H1 (cell line): ENCODE measurements around the gene COX5A. TPM values are rescaled to one million over a fixed set of nuclear protein-coding genes. Genes with fewer than 3 reads are reported as not detected.

Experiments used
- ASH2L ChIP-seq: fragments of 200-600, 300-600 bp; sonication (generic); IDR thresholded peaks from one replicate; pipeline ENCODE4 v1.7.1; 2017; ENCODE audit warnings: low read length
- BACH1 ChIP-seq: IDR thresholded peaks from 2 replicates; pipeline ENCODE4 v1.6.1; 2012; ENCODE audit warnings: low read length, improper control_type of control experiment
- SP4 ChIP-seq: IDR thresholded peaks from 2 replicates; pipeline ENCODE4 v1.6.1; 2012; ENCODE audit warnings: low read length, inconsistent platforms
- TAF1 ChIP-seq: IDR thresholded peaks from 2 replicates; pipeline ENCODE4 v1.6.1; 2011; ENCODE audit warnings: mild to moderate bottlenecking, low read depth, low read length
- polyA plus RNA-seq, 7 experiments: library from polyadenylated mRNA; depleted of rRNA in 3 of 7; stranded (reverse) in 5 of 7; unstranded in 2 of 7; fragments of >200 nt in 5 of 7; fragments of 200-250 nt in 2 of 7; gene quantifications; 1 replicate in 5 of 7; 2 replicates in 1 of 7; 4 replicates in 1 of 7; pipeline versions ENCODE4 v1.2.1 to v1.2.3, GENCODE V29; 2011 to 2013; ENCODE audit warnings: missing spikeins in 2 of 7, mixed read lengths in 2 of 7
- total RNA-seq: library from RNA; stranded (reverse); fragmentation: NEBNext Ultra II Directional; extraction: Animal tissue kit (Norgen Biotek cat#: 25700); gene quantifications from 2 replicates; pipeline ENCODE4 v1.2.1, GENCODE V29; 2021
- TF ChIP-seq, protein P1 (sequence below), 3 experiments: IDR thresholded peaks; 1 replicate in 2 of 3; 2 replicates in 1 of 3; pipeline versions ENCODE4 v1.5.1 to v1.6.1; 2011; ENCODE audit warnings: low read length in 3 of 3, mild to moderate bottlenecking in 3 of 3, inconsistent platforms in 2 of 3, low read depth in 1 of 3, moderate library complexity in 1 of 3; ENCODE audit not compliant: insufficient read depth in 1 of 3; ENCODE audit errors: control extremely low read depth in 1 of 3

The COX5A gene
- total and polyA plus RNA-seq, 2 of the 8 experiments (the other 6 are each of a cell fraction or from before 2014, with no cell fraction given) = 270 to 367 TPM

DNA sequence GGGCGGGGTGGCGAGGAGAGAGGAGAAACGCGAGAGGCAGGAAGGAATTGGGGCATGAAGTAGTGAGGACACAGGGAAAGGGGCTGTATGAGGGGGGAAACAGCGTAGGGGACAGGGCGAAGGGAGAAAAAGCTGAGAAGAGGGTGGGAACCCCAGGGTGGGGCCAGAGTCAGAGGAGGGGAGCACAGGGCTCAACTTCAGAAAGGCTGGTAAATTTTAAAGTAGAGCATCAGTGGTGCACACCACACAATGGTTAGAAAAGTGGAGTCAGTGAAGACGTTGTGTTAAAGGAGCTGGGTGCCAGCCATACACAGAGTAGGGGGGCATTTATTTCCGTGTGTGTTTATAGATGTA, 21.7 kb upstream of the COX5A start (continued):
- TF ChIP-seq, protein P1, sequence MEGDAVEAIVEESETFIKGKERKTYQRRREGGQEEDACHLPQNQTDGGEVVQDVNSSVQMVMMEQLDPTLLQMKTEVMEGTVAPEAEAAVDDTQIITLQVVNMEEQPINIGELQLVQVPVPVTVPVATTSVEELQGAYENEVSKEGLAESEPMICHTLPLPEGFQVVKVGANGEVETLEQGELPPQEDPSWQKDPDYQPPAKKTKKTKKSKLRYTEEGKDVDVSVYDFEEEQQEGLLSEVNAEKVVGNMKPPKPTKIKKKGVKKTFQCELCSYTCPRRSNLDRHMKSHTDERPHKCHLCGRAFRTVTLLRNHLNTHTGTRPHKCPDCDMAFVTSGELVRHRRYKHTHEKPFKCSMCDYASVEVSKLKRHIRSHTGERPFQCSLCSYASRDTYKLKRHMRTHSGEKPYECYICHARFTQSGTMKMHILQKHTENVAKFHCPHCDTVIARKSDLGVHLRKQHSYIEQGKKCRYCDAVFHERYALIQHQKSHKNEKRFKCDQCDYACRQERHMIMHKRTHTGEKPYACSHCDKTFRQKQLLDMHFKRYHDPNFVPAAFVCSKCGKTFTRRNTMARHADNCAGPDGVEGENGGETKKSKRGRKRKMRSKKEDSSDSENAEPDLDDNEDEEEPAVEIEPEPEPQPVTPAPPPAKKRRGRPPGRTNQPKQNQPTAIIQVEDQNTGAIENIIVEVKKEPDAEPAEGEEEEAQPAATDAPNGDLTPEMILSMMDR (IDR thresholded peaks at IDR 0.05; ENCODE audit: control extremely low read depth in 1 of 3, insufficient read depth in 1 of 3, low read depth in 1 of 3, low read length in 3 of 3) = no peak
- TF ChIP-seq ASH2L (no peak), SP4 (no peak), TAF1 (no peak), BACH1 (no peak)
